ENCODE results near the gene HMGN4. TPM values are rescaled to one million over a fixed set of nuclear protein-coding genes. Genes with fewer than 3 reads are reported as not detected.

Gene HMGN4
- total and polyA plus RNA-seq, 2 donors (not counting 3 experiments of a cell fraction or from before 2014, with no cell fraction given): 13.1 to 36.9 TPM

DNA sequence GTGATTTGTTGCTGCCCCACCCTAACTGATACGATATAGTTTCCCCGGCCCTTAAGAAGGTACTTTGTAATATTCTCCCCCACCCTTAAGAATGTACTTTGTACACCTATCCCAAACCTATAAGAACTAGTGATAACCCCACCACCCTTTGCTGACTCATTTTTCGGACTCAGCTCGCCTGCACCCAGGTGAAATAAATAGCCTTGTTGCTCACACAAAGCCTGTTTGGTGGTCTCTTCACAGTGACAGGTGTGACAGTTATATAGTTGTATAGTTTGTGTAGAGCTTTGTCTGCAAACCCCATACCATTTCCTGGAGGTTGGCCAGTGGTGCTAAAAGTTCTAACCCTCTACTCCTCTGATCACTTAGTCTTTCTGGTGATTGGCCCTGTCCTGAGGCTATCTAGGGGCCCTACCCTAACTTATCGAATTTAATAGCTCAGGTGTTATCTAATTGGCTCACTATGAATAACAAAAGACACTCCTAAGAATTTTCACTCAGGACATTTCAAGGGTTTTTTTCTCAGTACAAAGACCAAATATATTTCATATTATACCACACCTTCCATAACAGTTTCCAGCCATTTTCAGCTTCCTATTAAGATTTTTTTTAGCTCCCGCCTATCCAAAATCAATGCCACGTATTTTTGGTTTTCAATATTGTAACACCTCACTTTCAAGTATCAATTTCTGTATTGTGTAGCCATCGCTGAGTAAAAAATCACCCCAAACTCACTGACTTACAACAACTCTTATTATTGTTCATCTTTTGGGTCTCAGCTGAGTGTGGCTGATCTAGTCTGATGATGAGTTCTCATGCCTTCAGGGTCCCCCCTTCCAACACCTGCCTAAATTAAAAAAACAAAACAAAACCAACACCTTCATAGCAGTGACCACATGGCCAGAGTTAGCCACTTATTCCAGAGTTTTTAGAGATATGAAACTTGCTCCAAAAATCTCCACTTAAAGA lies 47.9 kb upstream of the HMGN4 start:
- H3K36me3 ChIP-seq (ENCODE audit: control insufficient read depth in 2 of 2, extremely low read depth in 1 of 2, insufficient read depth in 2 of 2, low read length in 2 of 2): no peaks in the 10 kb centered on the region
- ChIA-PET CTCF (no interaction called here), POLR2A (no interaction called here)
- H3K4me2 ChIP-seq (ENCODE audit: insufficient read depth, low read length): no peak overlapping the region
- dilution Hi-C loops (cut with MboI; ENCODE audit: extremely low pct_ligation_motif_present, low sequenced_read_pairs) (no loop called here), intact Hi-C loops (cut with micrococcal nuclease) (loop anchor here (2.0 kb wide), 1 partner anchor 15 kb away; no protein-coding TSS in a partner anchor)
- H4K20me1 ChIP-seq (replicated peaks; ENCODE audit: control insufficient read depth, extremely low read depth, insufficient read depth, low read length): no peaks in the 10 kb centered on the region
- H3K4me3 ChIP-seq (replicated peaks in 1 of 3; ENCODE audit: insufficient read depth in 1 of 3, low read depth in 1 of 3, low read length in 3 of 3): no peak overlapping the region
- no TSS peak for BruUV-seq (replicated peaks)
- H3K9me3 ChIP-seq (replicated peaks; ENCODE audit: control insufficient read depth, insufficient read depth, low read length): no peaks in the 10 kb centered on the region
- H3K79me2 ChIP-seq (ENCODE audit: control insufficient read depth, insufficient read depth, low read length): no peaks in the 10 kb centered on the region
- no peak for DNase-seq (ENCODE audit: low read depth, low spot score)
- no peak overlapping the region for H3K27ac ChIP-seq (ENCODE audit: insufficient read depth, low read depth, low read length)
- H3K9me1 ChIP-seq (replicated peaks; ENCODE audit: control insufficient read depth, extremely low read depth, insufficient read depth, low read length): no peaks in the 10 kb centered on the region
- H3K4me1 ChIP-seq (ENCODE audit: control insufficient read depth, extremely low read depth, insufficient read depth, low read length): no peaks in the 10 kb centered on the region
- H2AFZ ChIP-seq (ENCODE audit: low read depth, low read length): no peak overlapping the region
- no peak for FAIRE-seq
- H3K9ac ChIP-seq (replicated peaks; ENCODE audit: extremely low read depth, insufficient read depth, low read length): no peak overlapping the region
- peaks cover 11 to 40% of the 10 kb centered on the region in 2 experiments for H3K27me3 ChIP-seq (ENCODE audit: control insufficient read depth in 2 of 2, insufficient read depth in 2 of 2, low read length in 2 of 2)
- TF ChIP-seq EZH2 (IDR thresholded peaks at IDR 0.05; ENCODE audit: borderline replicate concordance, low read depth, low read length, severe bottlenecking): no peak
- TF ChIP-seq POLR2AphosphoS5 (IDR thresholded peaks at IDR 0.05; ENCODE audit: insufficient read depth, low read depth, low read length): no peak
- TF ChIP-seq GATA2 (IDR thresholded peaks at IDR 0.05; ENCODE audit: insufficient read depth, insufficient read length, low read depth, low read length): no peak
- TF ChIP-seq JUN (IDR thresholded peaks at IDR 0.05; ENCODE audit: borderline replicate concordance, insufficient read depth, insufficient read length, low read depth): no peak

DNA sequence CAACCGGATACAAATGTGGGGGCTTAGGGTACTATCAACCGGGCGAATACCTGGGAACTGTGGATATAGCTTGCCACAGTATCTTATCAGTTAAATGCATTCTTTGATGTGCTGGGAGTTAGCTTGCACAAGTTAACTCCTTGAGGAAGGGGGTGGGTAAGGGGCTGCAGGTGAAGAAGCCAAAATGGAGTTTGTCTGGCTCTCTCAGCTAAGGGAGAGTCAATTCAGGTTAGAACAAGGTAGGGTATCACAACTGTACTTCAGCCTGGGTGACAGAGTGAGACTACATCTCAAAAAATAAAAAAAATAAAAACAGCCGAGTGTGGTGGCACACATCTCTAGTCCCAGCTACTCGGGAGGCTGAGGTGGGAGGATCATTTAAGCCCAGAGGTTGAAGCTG lies 46.6 kb upstream of the HMGN4 start:
- H4K20me1 ChIP-seq (replicated peaks; ENCODE audit: control insufficient read depth, extremely low read depth, insufficient read depth, low read length): no peaks in the 10 kb centered on the region
- FAIRE-seq: no peak
- H3K9me3 ChIP-seq (replicated peaks; ENCODE audit: control insufficient read depth, insufficient read depth, low read length): no peaks in the 10 kb centered on the region
- no TSS peak for BruUV-seq (replicated peaks)
- CTCF ChIA-PET: interaction anchor here (2.0 to 2.3 kb wide), 2 partner anchors 10 to 150 kb away, joined by 5 to 13 read pairs; no protein-coding TSS in a partner anchor
- dilution Hi-C loops (cut with MboI; ENCODE audit: extremely low pct_ligation_motif_present, low sequenced_read_pairs): no loop called here
- H3K4me3 ChIP-seq (replicated peaks in 1 of 3; ENCODE audit: insufficient read depth in 1 of 3, low read depth in 1 of 3, low read length in 3 of 3): no peak overlapping the region
- H3K36me3 ChIP-seq (ENCODE audit: control insufficient read depth in 2 of 2, extremely low read depth in 1 of 2, insufficient read depth in 2 of 2, low read length in 2 of 2): no peaks in the 10 kb centered on the region
- H3K27me3 ChIP-seq (ENCODE audit: control insufficient read depth in 2 of 2, insufficient read depth in 2 of 2, low read length in 2 of 2): peaks cover 8 to 41% of the 10 kb centered on the region in 2 experiments
- H3K9me1 ChIP-seq (replicated peaks; ENCODE audit: control insufficient read depth, extremely low read depth, insufficient read depth, low read length): no peaks in the 10 kb centered on the region
- no peak overlapping the region for H3K27ac ChIP-seq (ENCODE audit: insufficient read depth, low read depth, low read length)
- H3K4me2 ChIP-seq (ENCODE audit: insufficient read depth, low read length): no peak overlapping the region
- intact Hi-C loops (cut with micrococcal nuclease): no loop called here
- H3K4me1 ChIP-seq (ENCODE audit: control insufficient read depth, extremely low read depth, insufficient read depth, low read length): no peaks in the 10 kb centered on the region
- POLR2A ChIA-PET: no interaction called here
- H3K9ac ChIP-seq (replicated peaks; ENCODE audit: extremely low read depth, insufficient read depth, low read length): no peak overlapping the region
- no peak for DNase-seq (ENCODE audit: low read depth, low spot score)
- no peak overlapping the region for H2AFZ ChIP-seq (ENCODE audit: low read depth, low read length)
- TF ChIP-seq, protein P1, sequence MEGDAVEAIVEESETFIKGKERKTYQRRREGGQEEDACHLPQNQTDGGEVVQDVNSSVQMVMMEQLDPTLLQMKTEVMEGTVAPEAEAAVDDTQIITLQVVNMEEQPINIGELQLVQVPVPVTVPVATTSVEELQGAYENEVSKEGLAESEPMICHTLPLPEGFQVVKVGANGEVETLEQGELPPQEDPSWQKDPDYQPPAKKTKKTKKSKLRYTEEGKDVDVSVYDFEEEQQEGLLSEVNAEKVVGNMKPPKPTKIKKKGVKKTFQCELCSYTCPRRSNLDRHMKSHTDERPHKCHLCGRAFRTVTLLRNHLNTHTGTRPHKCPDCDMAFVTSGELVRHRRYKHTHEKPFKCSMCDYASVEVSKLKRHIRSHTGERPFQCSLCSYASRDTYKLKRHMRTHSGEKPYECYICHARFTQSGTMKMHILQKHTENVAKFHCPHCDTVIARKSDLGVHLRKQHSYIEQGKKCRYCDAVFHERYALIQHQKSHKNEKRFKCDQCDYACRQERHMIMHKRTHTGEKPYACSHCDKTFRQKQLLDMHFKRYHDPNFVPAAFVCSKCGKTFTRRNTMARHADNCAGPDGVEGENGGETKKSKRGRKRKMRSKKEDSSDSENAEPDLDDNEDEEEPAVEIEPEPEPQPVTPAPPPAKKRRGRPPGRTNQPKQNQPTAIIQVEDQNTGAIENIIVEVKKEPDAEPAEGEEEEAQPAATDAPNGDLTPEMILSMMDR (IDR thresholded peaks at IDR 0.05; ENCODE audit: extremely low read depth in 1 of 2, insufficient read depth in 1 of 2, low read depth in 1 of 2, low read length in 2 of 2): no peak
- no peak for TF ChIP-seq POLR2A (IDR thresholded peaks at IDR 0.05; ENCODE audit: low read depth, low read length)
- TF ChIP-seq FOS (IDR thresholded peaks at IDR 0.05; ENCODE audit: borderline replicate concordance, insufficient read depth, low read length): no peak
- TF ChIP-seq MYC (IDR thresholded peaks at IDR 0.05; ENCODE audit: low read depth, low read length): no peak
- TF ChIP-seq EZH2 (IDR thresholded peaks at IDR 0.05; ENCODE audit: borderline replicate concordance, low read depth, low read length, severe bottlenecking): no peak
- no peak for TF ChIP-seq GATA2 (IDR thresholded peaks at IDR 0.05; ENCODE audit: insufficient read depth, insufficient read length, low read depth, low read length)
- TF ChIP-seq, protein P2, sequence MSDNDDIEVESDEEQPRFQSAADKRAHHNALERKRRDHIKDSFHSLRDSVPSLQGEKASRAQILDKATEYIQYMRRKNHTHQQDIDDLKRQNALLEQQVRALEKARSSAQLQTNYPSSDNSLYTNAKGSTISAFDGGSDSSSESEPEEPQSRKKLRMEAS (IDR thresholded peaks at IDR 0.05; ENCODE audit: insufficient read depth, insufficient read length): no peak
- TF ChIP-seq JUN (IDR thresholded peaks at IDR 0.05; ENCODE audit: borderline replicate concordance, insufficient read depth, insufficient read length, low read depth): no peak
- no peak for TF ChIP-seq POLR2AphosphoS5 (IDR thresholded peaks at IDR 0.05; ENCODE audit: insufficient read depth, low read depth, low read length)
- no peaks in the 10 kb centered on the region for H3K79me2 ChIP-seq (ENCODE audit: control insufficient read depth, insufficient read depth, low read length)
